ENCODE results near the gene MVB12B.

- TF ChIP-seq, protein P1, sequence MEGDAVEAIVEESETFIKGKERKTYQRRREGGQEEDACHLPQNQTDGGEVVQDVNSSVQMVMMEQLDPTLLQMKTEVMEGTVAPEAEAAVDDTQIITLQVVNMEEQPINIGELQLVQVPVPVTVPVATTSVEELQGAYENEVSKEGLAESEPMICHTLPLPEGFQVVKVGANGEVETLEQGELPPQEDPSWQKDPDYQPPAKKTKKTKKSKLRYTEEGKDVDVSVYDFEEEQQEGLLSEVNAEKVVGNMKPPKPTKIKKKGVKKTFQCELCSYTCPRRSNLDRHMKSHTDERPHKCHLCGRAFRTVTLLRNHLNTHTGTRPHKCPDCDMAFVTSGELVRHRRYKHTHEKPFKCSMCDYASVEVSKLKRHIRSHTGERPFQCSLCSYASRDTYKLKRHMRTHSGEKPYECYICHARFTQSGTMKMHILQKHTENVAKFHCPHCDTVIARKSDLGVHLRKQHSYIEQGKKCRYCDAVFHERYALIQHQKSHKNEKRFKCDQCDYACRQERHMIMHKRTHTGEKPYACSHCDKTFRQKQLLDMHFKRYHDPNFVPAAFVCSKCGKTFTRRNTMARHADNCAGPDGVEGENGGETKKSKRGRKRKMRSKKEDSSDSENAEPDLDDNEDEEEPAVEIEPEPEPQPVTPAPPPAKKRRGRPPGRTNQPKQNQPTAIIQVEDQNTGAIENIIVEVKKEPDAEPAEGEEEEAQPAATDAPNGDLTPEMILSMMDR (conservative IDR thresholded peaks at IDR 0.05 in 1 of 2, IDR thresholded peaks at IDR 0.05 in 1 of 2; ENCODE audit: low read depth in 1 of 2, low read length in 2 of 2) = no peak
- TF ChIP-seq EZH2 (IDR thresholded peaks at IDR 0.05; ENCODE audit: low read length, missing control alignments) = no peak
Observed at GRCh38 chr9:126368020-126368419, 41.4 kb downstream of the MVB12B start.

Data from fibroblast of lung (primary cell).